Esophagus squamous epithelium (tissue), 5 donors: ENCODE data around the gene TCF3. TPM values are rescaled to one million over a fixed set of nuclear protein-coding genes. Genes with fewer than 3 reads are reported as not detected.
"Not testable (repeated sequence)": the region's sequence is repeated elsewhere in the genome, so short reads cannot be mapped to it uniquely, and the experiment has no call there.

Source experiments
- DNase-seq: peaks from one replicate; lab custom pipeline; 2025; lab: John Stamatoyannopoulos, UW
- H3K27ac ChIP-seq, 4 donors: fragments of 200-600 bp; sonication (generic); one replicate each; pipeline ENCODE4 v1.5.1; 2016 to 2019; ENCODE audit warnings: mild to moderate bottlenecking in 1 of 4
- H3K27me3 ChIP-seq, 4 donors: fragments of 200-600 bp; sonication (generic); 1 replicate in 3 of 4; 2 replicates in 1 of 4; pipeline versions ENCODE4 v1.5.1 to v1.6.0; 2017 to 2021; ENCODE audit warnings: antibody characterized with exemption in 1 of 4
- H3K36me3 ChIP-seq, 3 donors: fragments of 200-600 bp; sonication (generic); one replicate each; pipeline ENCODE4 v1.5.1; 2016 to 2019
- H3K4me1 ChIP-seq, 3 donors: fragments of 200-600 bp; sonication (generic); one replicate each; pipeline ENCODE4 v1.5.1; 2017 to 2019
- H3K4me3 ChIP-seq, 4 donors: fragments of 200-600 bp; sonication (generic); 1 replicate in 3 of 4; 2 replicates in 1 of 4; pipeline ENCODE4 v1.5.1; 2016 to 2019; ENCODE audit warnings: mild to moderate bottlenecking in 2 of 4, moderate library complexity in 1 of 4
- H3K9me3 ChIP-seq, 3 donors: fragments of 200-600 bp; sonication (generic); one replicate each; pipeline ENCODE4 v1.5.1; 2016 to 2019
- CTCF ChIP-seq, 6 experiments: fragments of 450-650 bp in 4 of 6; fragments of 200-600 bp in 2 of 6; sonication (generic) in 2 of 6; IDR thresholded peaks; one replicate each; pipeline ENCODE4 v1.5.1; 2016 to 2019; ENCODE audit warnings: antibody characterized with exemption in 6 of 6, mild to moderate bottlenecking in 4 of 6, moderate library complexity in 4 of 6
- POLR2A ChIP-seq, 4 donors: fragments of 450-650 bp; IDR thresholded peaks; one replicate each; pipeline ENCODE4 v1.6.1; 2017; ENCODE audit warnings: antibody characterized with exemption in 4 of 4, mild to moderate bottlenecking in 4 of 4, moderate library complexity in 3 of 4
- WGBS, 2 donors: methylation state at CpG; one replicate each; pipeline ENCODE4 v1.1.5; 2018; 5-methylcytosine and 5-hydroxymethylcytosine counted together
- intact Hi-C: fragments of 100-400 bp; cut with DNase I; formaldehyde crosslinking; loops from one replicate; pipeline ENCODE4 v1.15.0; 2022
- total RNA-seq, 4 donors: library from RNA; depleted of rRNA; stranded (reverse); fragments of >200 nt; gene quantifications; one replicate each; pipeline ENCODE4 v1.1.0, GENCODE V29; 2016
- donor health status: DM: yes; HTN: yes; CAD: no.

TCF3 gene
- total RNA-seq, 4 donors from 2014 or later, result 29.9 to 66.0 (median 47.9) TPM

GRCh38 chr19:1668048-1668485 is 15.7 kb upstream of the TCF3 start:
- H3K36me3 ChIP-seq, result no peaks in the 10 kb centered on the region
- H3K4me3 ChIP-seq, result peak overlapping the region in 1 of 4 donors; percentile 34
- H3K9me3 ChIP-seq, result no peaks in the 10 kb centered on the region
- intact Hi-C loops, result no loop called here
- H3K27me3 ChIP-seq, result peaks cover 0 to 89% (median 22%) of the 10 kb centered on the region in 4 donors
- TF ChIP-seq POLR2A (IDR thresholded peaks at IDR 0.05) (no peak), CTCF (IDR thresholded peaks at IDR 0.05) (no peak)
- 24 to 32% methylated on average over 2 of the region's 2 CpGs for WGBS, 2 donors
- no peak overlapping the region for H3K27ac ChIP-seq
- peaks cover 9 to 32% (median 17%) of the 10 kb centered on the region in 3 donors for H3K4me1 ChIP-seq
- DNase-seq, result no peak

DNA sequence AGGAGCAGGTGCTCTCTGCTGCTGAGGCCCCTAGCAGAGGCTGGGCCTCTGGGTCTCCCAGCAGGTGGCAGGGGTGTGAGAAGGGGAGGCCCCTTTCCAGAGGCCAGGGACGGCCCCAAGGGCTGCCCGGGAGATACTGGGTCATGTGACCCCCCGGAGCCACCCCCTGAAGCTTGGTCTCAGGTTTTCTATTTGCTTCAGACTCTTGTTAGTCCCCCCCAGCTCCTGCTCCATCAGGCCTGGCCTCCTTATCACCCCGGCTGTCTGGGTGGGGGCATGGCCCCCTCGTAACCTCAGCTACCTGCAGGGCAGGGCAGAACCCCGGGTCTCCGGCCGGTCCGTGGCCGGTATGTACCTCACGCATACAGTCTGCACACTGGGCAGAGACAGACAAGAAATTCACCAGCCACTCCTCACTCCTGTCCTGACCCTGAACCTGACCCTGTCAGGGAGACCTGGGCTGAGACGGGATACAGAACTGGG is 13.2 kb upstream of the TCF3 start:
- TF ChIP-seq POLR2A (IDR thresholded peaks at IDR 0.05) (no peak), CTCF (IDR thresholded peaks at IDR 0.05) (no peak)
- WGBS, 2 donors, result 38 to 94% methylated on average over 3 of the region's 12 CpGs

GRCh38 chr19:1663852-1664251 is 11.4 kb upstream of the TCF3 start:
- 68 to 69% methylated on average over 4 to 13 of the region's 13 CpGs for WGBS, 2 donors
- no peaks in the 10 kb centered on the region for H3K9me3 ChIP-seq
- no peak overlapping the region for H3K27ac ChIP-seq
- peaks cover 0 to 63% (median 8%) of the 10 kb centered on the region in 4 donors for H3K27me3 ChIP-seq
- TF ChIP-seq POLR2A (IDR thresholded peaks at IDR 0.05) (no peak), CTCF (IDR thresholded peaks at IDR 0.05) (no peak)
- H3K4me3 ChIP-seq, result no peak overlapping the region
- H3K36me3 ChIP-seq, result no peaks in the 10 kb centered on the region
- peaks cover 0 to 11% (median 6%) of the 10 kb centered on the region in 3 donors for H3K4me1 ChIP-seq
- no peak for DNase-seq
- intact Hi-C loops, result no loop called here

More for the DNA sequence above, 13.2 kb upstream of the TCF3 start:
- Histone ChIP-seq H3K36me3 (no peaks in the 10 kb centered on the region), H3K27me3 (peaks cover 0 to 71% (median 16%) of the 10 kb centered on the region in 4 donors), H3K4me3 (no peak overlapping the region), H3K27ac (no peak overlapping the region), H3K9me3 (no peaks in the 10 kb centered on the region), H3K4me1 (peaks cover 0 to 16% (median 8%) of the 10 kb centered on the region in 3 donors)
- intact Hi-C loops, result no loop called here
- no peak for DNase-seq

DNA sequence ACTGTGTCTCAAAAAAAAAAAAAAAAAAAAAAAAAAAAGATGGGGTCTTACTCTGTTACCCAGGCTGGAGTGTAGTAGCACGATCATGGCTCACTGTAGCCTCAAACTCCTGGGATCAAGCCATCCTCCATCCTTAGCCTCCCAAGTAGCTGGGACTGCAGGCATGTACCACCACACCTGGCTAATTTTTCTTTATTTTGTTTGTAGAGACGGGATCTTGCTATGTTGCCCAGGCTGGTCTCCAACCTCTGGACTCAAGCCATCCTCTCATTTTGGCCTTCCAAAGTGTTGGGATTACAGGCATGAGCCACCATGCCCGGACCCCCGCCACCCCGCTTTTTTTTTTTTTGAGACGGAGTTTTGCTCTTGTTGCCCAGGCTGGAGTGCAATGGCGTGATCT is 10.8 kb upstream of the TCF3 start:
- 83 to 85% methylated on average over 7 of the region's 7 CpGs for WGBS, 2 donors
- H3K4me3 ChIP-seq, DNase-seq, H3K4me1 ChIP-seq, H3K36me3 ChIP-seq, H3K9me3 ChIP-seq, H3K27ac ChIP-seq, intact Hi-C loops: not testable (repeated sequence)
- peaks cover 0 to 63% (median 3%) of the 10 kb centered on the region in 4 donors for H3K27me3 ChIP-seq

DNA sequence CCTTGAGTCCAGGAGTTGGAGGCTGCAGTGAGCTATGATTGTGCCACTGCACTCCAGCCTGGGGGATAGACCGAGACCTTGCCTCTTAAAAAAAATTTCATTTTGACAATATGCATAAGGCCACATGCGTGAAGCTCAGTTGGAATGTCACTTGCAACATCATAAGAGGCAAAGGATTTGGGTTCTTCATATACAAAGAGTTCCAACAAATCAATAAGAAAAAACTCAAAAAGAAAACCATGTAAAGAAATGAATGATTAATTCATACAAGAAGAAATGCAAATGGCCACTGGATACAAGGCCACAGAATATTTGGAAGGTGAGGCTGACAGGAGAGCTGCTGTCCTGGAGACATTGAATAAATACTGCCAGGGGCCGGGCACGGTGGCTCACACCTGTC is 9.6 kb upstream of the TCF3 start:
- DNase-seq, result no peak
- H3K27me3 ChIP-seq, result peaks cover 0 to 60% (median 0%) of the 10 kb centered on the region in 4 donors
- intact Hi-C loops, result no loop called here
- no peaks in the 10 kb centered on the region for H3K9me3 ChIP-seq
- 89 to 100% methylated on average over 4 of the region's 4 CpGs for WGBS, 2 donors
- no peak overlapping the region for H3K4me3 ChIP-seq
- peaks cover 0 to 11% (median 0%) of the 10 kb centered on the region in 3 donors for H3K4me1 ChIP-seq
- H3K27ac ChIP-seq, result no peak overlapping the region
- TF ChIP-seq CTCF (IDR thresholded peaks at IDR 0.05), result no peak
- H3K36me3 ChIP-seq, result no peaks in the 10 kb centered on the region

GRCh38 chr19:1659084-1659427 is 6.6 kb upstream of the TCF3 start:
- Histone ChIP-seq H3K4me3 (no peak overlapping the region), H3K27ac (no peak overlapping the region), H3K4me1 (peaks cover 0 to 11% (median 0%) of the 10 kb centered on the region in 3 donors), H3K36me3 (no peaks in the 10 kb centered on the region), H3K9me3 (no peaks in the 10 kb centered on the region), H3K27me3 (peaks cover 0 to 41% (median 0%) of the 10 kb centered on the region in 4 donors)
- TF ChIP-seq POLR2A (IDR thresholded peaks at IDR 0.05), result no peak
- TF ChIP-seq CTCF (IDR thresholded peaks at IDR 0.05), result no peak
- WGBS, 2 donors, result 71 to 84% methylated on average over 4 of the region's 4 CpGs
- no peak for DNase-seq
- intact Hi-C loops, result no loop called here
